Neural crest cell (in vitro differentiated cells): ENCODE data around the gene SEC62. TPM values are rescaled to one million over a fixed set of nuclear protein-coding genes. Genes with fewer than 3 reads are reported as not detected.

Experiments used
- DNase-seq: peaks from one replicate; pipeline ENCODE4 v3.0.0; 2021; ENCODE audit warnings: low read depth, mixed read lengths, low spot score
- H3K27ac Mint-ChIP-seq: one replicate; pipeline ENCODE4 v1.8.0; 2021; ENCODE audit warnings: mild to moderate bottlenecking, mixed read lengths; ENCODE audit not compliant: unreplicated experiment
- H3K27me3 Mint-ChIP-seq: 2 replicates; pipeline ENCODE4 v1.8.0; 2021; ENCODE audit warnings: low read depth, mild to moderate bottlenecking, mixed read lengths
- H3K36me3 Mint-ChIP-seq: 2 replicates; pipeline ENCODE4 v1.8.0; 2021; ENCODE audit warnings: low read depth, mild to moderate bottlenecking, mixed read lengths
- H3K4me1 Mint-ChIP-seq: 2 replicates; pipeline ENCODE4 v1.8.0; 2021; ENCODE audit warnings: mixed read lengths
- H3K4me3 Mint-ChIP-seq: one replicate; pipeline ENCODE4 v1.8.0; 2021; ENCODE audit warnings: mild to moderate bottlenecking, mixed read lengths
- H3K9me3 Mint-ChIP-seq: 2 replicates; pipeline ENCODE4 v1.8.0; 2021; ENCODE audit warnings: mixed read lengths
- total RNA-seq: library from RNA; stranded (reverse); gene quantifications from 2 replicates; pipeline ENCODE4 v1.2.1, GENCODE V29; 2021
- TF ChIP-seq, protein P1 (sequence below): fragments of 200-600 bp; sonication (generic); conservative IDR thresholded peaks from 2 replicates; pipeline ENCODE4 v1.5.0; 2021; ENCODE audit warnings: antibody characterized with exemption, mild to moderate bottlenecking

SEC62 gene
- total RNA-seq, 1 donor from 2014 or later, result 67.9 TPM

GRCh38 chr3:170044795-170045244 lies 78.2 kb downstream of the SEC62 start:
- Mint-ChIP-seq H3K27ac (no peak overlapping the region), H3K36me3 (no peaks in the 10 kb centered on the region), H3K27me3 (peaks cover 41% of the 10 kb centered on the region), H3K4me3 (no peak overlapping the region), H3K9me3 (no peaks in the 10 kb centered on the region), H3K4me1 (no peaks in the 10 kb centered on the region)
- TF ChIP-seq, protein P1, sequence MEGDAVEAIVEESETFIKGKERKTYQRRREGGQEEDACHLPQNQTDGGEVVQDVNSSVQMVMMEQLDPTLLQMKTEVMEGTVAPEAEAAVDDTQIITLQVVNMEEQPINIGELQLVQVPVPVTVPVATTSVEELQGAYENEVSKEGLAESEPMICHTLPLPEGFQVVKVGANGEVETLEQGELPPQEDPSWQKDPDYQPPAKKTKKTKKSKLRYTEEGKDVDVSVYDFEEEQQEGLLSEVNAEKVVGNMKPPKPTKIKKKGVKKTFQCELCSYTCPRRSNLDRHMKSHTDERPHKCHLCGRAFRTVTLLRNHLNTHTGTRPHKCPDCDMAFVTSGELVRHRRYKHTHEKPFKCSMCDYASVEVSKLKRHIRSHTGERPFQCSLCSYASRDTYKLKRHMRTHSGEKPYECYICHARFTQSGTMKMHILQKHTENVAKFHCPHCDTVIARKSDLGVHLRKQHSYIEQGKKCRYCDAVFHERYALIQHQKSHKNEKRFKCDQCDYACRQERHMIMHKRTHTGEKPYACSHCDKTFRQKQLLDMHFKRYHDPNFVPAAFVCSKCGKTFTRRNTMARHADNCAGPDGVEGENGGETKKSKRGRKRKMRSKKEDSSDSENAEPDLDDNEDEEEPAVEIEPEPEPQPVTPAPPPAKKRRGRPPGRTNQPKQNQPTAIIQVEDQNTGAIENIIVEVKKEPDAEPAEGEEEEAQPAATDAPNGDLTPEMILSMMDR, result no peak
- DNase-seq, result no peak

DNA sequence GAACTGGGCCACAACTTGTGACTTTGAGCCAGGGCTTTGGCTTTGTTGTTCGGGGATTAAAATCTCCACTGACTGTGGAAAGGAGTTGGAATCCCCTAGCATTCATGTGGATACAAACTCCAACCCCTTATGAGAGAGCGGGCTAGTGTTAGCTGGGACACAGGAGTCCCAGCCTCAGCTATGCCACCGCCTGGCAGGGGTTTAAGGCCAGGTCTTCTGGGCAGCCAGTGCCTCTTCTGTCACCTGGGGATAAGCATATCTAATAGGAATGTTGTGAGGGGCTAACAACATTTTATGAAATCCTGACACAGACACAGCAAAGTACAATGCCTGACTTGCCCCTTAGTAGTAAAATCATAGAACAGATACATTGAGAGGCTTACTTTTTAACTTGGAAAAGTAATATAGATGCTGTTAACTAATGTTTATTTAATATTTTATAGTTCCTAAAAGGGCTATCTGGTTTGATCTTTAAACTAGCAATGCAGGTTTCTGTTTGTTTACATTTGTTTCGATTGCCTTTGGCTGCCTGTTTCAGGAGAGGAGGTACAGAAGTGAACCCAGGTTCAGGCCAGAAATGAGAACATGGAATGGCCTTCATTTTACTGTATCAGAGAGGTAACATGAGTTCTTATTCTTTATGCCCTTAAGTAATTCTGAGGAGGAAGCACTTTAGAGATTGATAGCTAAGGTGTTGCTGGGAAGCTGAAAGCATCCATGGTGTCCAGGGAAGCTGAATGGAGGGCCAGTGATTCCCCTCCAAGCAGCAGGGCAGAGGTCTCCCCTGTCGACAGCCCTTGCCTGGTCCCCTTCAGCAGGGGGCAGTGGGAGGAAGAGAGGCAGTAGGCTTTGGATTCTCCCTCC lies 79.9 kb downstream of the SEC62 start:
- Mint-ChIP-seq H3K36me3 (no peaks in the 10 kb centered on the region), H3K27ac (peak overlapping the region; percentile 43), H3K9me3 (no peaks in the 10 kb centered on the region), H3K27me3 (peaks cover 24% of the 10 kb centered on the region), H3K4me3 (no peak overlapping the region), H3K4me1 (no peaks in the 10 kb centered on the region)
- TF ChIP-seq, protein P1, result no peak
- no peak for DNase-seq

DNA sequence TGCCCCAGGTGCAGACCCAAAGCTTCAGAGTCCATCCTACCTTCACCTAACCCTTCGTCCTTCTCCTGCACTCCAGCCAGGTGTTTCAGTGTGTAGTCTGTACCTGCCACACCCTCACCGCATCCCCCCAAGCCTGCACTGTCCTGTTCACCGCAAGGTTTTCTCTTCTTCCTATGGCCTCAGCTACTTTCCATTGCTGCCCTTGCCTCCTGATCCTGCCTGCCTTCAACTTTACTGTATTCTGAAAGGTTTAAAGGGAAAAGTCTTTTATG lies 80.5 kb downstream of the SEC62 start:
- Mint-ChIP-seq H3K9me3 (no peaks in the 10 kb centered on the region), H3K36me3 (no peaks in the 10 kb centered on the region), H3K27me3 (peaks cover 18% of the 10 kb centered on the region), H3K4me1 (no peaks in the 10 kb centered on the region), H3K27ac (no peak overlapping the region), H3K4me3 (no peak overlapping the region)
- TF ChIP-seq, protein P1, result no peak
- DNase-seq, result no peak

Other genes starting within 250 kb of the SEC62 start
- gene TERC, start 201.7 kb upstream of the SEC62 start, total RNA-seq, result 16.2 and 19.5 TPM in 2 replicates
- gene ACTRT3, start 197.2 kb upstream of the SEC62 start, total RNA-seq, result 1.5 TPM in 2 replicates
- 15.0 and 15.7 TPM in 2 replicates for gene MYNN, start 193.4 kb upstream of the SEC62 start, total RNA-seq
- 0.12 and 0.16 TPM in 2 replicates for gene LRRIQ4, start 153.9 kb upstream of the SEC62 start, total RNA-seq
- 8.6 and 10.1 TPM in 2 replicates for gene LRRC34, start 153.9 kb upstream of the SEC62 start, total RNA-seq
- gene LRRC31, start 96.9 kb upstream of the SEC62 start, total RNA-seq, result not detected in 2 replicates
- gene SAMD7, start 55.2 kb upstream of the SEC62 start, total RNA-seq, result not detected in 2 replicates
- gene GPR160, start 71.2 kb downstream of the SEC62 start, total RNA-seq, result 0.21 and 0.23 TPM in 2 replicates
- 35.2 and 37.1 TPM in 2 replicates for gene PHC3, start 214.9 kb downstream of the SEC62 start, total RNA-seq